C1 segment of cervical spinal cord (tissue), 14 donors: ENCODE measurements around the gene NPIPB2.
"Not testable (repeated sequence)": the region's sequence is repeated elsewhere in the genome, so short reads cannot be mapped to it uniquely, and the experiment has no call there.

Experiments used
- DNase-seq, 14 donors: peaks; one replicate each; lab custom pipeline; 2025; lab: John Stamatoyannopoulos, UW

NPIPB2 gene

DNA sequence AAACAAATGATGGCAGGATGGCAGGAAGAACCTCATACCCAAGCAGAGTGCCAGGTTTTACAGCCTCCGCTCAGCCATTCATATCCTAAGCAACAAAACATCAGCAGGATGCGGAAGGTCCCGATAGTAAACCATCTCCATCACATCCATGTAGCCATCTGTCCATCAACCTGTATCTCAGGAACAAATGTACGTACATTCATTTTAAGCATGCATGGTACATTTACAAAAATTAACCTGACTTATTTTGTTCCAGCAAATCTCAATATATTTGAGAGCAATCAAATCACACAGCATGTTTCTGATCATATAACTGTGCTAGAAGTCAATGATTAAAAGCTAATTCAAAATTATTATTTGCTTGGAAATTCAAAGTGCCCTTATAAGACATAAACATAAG, at the start of gene NPIPB2:
Gene NPIPB2, minus strand, starts transcription at position 101 of the 400 bp plus-strand sequence. Its CDS starts 0 bp downstream, at position 101.
- DNase-seq = not testable (repeated sequence)

DNA sequence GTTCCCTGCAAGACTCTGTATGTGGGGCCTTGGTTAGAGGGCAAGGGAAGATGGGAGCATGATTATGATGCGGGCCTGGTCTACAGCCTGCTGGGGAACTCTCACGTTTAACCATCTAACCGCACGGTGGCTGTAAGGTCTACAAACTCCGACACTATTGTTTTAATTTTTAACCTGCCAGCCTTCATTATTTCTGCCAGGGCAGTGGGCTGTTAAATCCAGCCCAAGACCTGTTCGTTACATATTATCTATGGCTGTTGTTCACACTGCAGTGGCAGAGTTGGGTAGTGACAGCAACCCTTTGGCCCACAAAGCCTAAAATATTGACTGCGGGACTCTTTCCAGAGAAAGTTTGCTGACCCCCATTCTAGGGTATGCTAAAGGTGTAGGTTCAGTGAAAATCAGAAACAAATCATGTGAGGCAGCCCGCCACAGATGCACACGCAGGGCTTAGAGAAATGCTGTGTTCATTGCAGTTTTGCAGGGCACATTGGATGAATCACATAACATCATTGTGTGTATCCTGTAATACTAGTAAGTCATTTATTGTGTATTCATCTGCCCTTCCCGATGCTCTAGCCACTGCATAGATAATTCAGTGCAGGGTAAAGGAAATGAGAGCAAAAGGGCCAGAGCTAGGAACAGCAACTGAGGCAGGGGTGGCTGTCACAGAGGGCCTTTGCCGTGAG, 49.0 kb upstream of the NPIPB2 start:
- DNase-seq = peak in 3 of 14 donors; percentile 6 to 42 (median 20)

DNA sequence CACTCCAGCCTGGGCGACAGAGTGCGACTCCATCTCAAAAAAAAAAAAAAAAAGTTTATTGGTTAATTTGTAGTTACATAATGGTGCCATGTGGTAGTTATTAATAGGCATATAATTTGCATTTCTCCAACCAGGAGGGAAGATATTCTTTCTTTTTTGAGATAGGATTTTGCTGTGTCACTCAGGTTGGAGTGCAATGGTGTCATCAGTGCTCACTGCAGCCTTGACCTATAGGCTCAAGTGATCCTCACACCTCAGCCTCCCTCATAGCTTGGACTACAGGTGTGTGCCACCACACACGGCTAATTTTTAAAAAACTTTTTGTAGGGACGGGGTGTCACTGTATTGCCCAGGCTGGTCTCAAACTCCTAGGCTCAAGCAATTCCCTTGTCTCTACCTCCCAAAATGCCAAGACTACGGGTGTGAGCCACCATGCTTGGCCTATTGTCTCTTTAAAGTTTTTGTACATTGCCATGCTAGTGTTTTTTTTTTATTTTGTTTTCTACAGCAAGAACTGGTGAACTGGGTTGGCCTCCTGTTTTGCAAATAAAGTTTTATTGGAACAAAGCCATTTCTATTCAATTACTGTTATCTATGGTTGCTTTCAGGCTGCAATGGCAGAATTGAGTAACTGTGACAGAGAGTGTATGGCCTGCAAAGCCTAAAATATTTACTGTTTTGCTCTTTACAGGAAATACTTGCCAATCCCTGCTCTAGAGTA, 46.6 kb upstream of the NPIPB2 start:
- no peak for DNase-seq

DNA sequence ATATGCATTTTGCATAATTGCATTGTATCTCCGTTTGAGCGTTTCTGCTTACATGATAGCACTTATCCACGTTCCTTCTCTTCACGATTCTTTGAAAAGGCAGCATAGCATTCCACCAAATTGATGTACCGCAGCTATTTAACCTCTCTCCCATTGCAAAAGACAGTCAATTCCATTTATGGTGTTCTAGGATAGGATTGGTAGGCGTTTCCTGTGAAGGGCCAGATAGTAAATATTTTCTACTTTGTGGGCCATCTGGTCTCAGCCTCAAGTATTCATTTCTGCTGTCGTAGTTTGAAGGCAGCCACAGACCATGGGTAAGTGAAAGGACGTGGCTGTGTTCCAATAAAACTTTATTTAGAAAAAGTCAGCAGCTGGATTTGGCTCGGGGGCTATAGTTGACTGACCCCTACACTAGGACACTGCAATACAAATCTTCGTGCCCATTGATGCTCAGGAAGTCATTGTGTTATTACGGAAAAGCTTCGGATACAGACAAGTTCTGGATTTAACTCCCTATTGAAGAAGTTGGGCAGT, 44.7 kb upstream of the NPIPB2 start:
- no peak for DNase-seq

DNA sequence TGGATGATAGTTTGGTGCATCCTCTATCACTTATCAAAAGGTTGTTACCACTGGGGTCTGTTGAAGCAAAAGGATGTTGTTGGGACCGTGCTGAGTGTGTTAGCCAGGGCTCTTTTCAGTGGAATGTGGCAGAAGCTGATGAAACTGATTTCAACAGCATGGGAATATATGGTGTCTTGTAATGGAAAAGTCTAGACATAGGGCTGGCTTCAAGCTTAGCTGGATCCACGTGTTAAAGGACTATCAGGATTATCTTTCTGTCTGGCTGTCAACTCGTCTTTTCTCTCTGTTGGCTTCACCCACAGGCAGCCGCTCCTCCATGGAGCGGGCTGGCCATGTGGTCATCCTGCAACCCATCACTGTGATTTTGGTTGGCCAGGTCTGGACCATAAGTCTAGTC, 43.4 kb upstream of the NPIPB2 start:
- DNase-seq = no peak

DNA sequence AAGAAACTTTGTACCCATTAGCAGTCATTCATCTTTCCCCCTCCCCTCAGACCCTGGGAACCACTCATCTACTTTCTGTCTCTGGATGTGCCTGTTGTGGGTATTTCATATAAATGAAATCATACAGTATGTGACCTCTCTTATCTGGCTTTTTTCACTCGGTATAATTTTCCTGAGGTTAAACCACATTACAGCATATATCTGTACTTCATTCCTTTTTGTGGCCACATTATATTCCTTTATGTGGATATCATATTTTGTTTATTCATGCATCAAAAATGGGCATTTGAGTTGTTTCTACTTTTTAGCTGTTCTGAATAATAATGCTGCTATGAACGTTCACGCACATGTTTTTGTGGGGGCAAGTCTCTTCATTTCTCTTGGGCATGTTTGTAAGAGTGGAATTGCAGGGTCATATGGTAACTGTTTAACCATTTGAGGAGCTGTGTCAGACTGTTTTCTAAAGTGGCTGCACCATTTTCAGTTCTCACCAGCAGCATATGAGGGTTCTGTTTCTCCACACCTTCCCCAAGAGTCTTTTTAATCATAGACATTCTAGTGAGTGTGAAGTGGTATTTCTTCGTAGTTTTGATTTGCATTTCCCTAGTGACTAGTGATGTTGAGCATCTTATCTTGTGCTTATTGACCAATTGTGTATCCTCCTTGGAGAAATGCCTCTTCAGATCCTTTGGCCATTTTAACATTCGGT, 38.4 kb upstream of the NPIPB2 start:
- no peak for DNase-seq

DNA sequence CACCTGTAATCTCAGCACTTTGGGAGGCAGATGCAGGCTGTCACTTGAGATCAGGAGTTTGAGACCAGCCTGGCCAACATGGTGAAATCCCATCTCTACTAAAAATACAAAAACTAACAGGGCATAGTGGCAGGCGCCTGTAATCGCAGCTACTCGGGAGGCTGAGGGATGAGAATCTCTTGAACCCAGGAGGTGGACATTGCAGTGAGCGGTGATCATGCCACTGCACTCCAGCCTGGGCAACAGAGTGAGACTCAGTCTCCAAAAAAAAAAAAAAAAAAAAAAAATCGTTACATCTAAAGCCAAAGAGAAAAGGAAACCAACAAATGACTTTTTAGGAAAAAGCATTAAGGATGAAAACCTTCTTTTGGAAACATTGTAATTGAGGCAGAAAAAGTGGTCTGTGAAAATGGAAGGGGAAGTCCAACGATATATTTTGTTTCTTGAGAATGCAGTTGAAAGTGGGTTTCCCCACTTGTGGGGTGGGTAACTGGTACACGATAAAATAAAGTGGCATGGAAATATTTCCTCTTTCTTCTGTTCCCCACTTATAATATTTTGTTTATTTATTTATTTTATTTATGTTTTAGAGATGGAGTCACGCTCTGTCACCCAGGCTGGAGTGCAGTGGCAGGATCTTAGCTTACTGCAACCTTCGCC, 37.3 kb upstream of the NPIPB2 start:
- DNase-seq = no peak

DNA sequence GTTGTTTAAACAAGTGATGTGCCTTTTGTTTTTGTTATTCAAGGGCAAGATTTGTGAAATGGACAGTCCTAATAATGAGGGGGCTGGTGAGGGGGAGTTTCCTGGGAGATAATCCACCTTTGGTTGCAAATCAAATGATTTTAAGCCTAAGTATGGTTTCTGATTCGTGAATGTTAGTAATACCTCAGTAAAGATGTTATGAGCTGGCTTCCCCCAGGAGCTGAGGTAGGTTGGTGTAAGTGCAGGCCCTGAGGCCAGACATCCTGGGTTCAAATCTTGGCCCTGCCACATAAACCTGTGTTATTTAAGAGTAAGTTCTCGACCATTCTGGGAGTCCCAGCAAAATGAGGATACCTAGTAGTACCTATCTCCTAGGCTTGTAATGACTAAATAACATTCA, 36.2 kb upstream of the NPIPB2 start:
- DNase-seq = peak in 1 of 14 donors; percentile 1

DNA sequence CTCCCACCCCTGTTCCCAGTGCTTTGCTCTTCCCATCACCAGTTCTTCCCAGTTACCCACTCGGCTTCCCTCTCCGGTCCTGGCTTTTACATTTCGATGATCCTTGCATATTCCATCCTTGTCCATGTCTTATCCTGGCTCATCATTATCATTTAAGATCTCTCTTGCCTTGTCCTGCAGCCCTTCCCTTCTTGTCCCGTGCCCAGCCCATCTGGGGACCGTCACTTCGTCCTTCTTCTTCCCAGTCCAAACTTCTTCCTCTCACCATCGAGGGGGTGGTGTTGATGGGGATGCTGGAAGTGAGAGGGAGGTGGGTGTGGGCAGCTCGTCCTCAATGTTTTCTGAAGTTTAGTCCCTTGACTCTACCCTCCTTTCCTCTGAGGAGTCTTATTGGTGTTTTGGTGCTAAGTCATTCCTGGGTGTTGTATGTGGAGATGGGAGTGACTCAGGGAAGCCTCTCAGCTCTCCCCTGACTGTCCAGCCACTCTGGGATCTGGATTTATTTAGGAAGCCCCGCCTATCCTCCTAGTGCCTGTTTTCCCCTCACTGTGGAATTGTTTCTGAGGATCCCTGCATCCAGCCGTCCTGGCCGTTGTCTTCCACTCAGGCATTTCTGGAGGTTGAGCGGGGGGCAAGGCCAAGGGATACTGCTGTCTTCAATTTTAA, 35.7 kb upstream of the NPIPB2 start:
- peak in 5 of 14 donors; percentile 18 to 46 (median 35) for DNase-seq

DNA sequence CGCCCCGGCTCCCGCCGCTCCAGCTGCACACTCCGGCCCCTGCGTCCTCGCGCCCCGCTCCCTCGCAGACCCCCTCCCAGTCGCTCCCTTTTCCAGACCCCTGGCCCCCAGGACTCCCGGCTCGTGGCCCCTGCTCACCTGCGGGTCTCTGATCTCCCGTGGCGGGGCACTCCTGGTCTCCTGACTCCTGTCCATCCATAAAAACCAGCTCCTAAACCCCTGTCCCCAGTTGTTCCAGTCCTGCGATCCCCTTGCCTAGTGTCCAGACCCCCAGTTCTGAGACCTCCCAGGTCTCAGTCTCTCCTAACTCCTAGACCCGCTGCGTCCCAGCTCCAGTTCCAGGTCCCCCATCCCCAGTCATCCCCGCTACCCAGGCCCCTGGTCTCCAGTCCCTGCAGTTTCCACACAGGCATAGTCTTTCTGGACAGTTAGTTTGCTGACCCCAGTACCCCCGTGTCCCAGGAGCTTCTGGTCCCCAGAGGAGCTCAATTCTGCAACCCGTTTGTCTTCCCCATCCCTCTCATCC, 35.1 kb upstream of the NPIPB2 start:
- peak in 7 of 14 donors; percentile 36 to 68 (median 52) for DNase-seq

DNA sequence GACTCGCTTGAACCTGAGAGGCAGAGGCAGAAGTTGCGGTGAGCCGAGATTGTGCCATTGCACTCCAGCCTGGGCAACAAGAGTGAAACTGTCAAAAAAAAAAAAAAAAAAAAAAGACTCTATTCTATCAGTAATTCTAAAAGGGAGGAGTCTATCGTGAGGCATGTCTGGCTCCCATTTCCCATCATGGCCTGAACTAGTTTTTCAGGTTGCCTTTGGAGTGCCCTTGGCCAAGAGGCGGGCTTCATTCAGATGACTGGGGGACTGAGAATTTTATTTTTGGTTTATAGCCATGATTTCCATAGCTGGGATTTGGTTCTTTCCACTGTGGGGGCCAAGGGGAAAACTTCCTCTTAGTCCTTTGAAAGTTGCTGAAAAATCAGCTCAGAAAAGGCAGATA, 31.2 kb upstream of the NPIPB2 start:
- DNase-seq = no peak

DNA sequence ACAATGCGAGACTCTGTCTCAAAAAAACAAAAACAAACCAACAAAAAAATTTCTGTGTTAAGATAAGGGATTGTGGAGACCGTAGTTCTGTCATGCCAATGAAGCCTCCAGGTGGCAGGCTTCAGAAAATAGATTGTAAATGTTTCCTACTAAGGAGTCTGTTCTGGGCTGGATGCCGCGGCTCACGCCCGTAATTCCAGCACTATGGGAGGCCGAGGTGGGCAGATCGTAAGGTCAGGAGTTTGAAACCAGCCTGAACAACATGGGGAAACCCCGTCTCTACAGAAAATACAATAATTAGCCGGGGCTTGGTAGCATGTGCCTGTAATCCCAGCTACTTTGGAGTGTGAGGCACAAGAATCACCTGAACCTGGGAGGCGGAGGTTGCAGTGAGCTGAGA, 30.3 kb upstream of the NPIPB2 start:
- no peak for DNase-seq

DNA sequence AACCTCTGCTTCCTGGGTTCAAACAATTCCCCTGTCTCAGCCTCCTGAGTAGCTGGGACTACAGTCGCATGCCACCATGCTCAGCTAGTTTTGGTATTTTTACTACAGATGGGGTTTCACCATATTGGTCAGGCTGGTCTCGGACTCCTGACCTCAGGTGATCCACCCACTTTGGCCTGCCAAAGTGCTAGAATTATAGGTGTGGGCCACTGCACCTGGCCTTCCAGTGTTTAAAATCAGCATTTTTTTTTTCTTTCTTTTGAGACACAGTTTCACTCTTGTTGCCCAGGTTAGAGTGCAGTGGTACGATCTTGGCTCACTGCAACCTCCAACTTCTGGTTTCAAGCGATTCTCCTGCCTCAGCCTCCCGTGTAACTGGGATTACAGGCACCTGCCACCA, 28.4 kb upstream of the NPIPB2 start:
- DNase-seq = not testable (repeated sequence)

DNA sequence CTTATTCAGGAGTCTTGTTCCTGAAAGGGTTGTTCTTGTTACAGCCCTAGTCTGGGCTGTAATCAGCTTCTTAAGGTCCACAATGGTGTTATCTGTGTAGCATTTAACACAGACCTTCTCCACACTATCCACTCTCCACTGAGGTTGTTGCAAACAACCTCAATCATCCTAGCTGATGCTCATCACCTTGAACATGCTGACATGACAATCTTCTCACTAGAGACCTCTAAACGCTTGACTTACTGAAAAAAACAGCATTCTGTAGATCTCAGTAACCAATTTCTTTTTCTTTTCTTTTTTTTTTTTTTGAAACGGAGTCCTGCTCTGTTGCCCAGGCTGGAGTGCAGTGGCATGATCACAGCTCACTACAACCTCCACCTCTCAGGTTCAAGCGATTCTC, 26.7 kb upstream of the NPIPB2 start:
- no peak for DNase-seq

DNA sequence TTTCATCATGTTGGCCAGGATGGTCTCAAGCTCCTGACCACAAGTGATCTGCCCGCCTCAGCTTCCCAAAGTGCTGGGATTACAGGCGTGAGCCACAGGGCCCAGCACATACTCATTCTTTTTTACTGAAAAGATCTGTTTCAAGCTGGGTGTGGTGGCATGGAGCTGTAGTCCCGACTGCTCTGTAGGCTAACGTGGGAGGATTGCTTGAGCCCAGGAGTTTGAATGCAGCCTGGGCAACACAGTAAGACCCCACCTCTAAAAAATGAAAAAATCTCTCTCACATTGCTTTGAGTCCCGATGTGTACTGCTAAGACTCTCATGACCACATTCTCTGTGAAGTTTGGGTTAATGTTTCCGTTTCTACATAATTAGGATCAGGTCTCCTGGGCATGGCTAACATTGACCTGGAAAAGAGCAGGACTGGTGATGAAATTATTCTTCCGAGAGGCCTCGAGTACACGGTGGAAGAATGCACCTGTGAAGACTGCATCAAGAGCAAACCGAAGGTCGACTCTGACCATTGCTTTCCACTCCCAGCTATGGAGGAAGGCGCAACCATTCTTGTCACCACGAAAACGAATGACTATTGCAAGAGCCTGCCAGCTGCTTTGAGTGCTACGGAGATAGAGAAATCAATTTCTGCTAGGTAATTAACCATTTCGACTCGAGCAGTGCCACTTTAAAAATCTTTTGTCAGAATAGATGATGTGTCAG, 25.5 kb upstream of the NPIPB2 start:
- no peak for DNase-seq

DNA sequence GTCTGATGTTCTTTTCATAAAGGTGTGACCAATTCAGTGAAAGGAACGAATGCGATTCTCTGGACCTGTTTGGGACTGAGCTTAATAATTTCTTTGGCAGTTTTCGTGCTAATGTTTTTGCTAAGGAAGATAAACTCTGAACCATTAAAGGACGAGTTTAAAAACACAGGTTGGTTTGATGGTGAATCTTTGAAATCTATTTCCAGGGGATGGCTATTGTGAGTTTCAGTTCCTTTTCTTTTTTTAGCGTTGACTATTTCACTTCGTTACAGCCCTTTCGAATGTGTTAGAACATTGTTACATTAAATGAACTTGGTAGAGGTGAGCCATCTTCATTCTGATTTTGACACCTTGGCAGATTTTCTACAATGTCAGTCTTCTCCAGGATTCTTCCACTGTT, 24.3 kb upstream of the NPIPB2 start:
- no peak for DNase-seq

DNA sequence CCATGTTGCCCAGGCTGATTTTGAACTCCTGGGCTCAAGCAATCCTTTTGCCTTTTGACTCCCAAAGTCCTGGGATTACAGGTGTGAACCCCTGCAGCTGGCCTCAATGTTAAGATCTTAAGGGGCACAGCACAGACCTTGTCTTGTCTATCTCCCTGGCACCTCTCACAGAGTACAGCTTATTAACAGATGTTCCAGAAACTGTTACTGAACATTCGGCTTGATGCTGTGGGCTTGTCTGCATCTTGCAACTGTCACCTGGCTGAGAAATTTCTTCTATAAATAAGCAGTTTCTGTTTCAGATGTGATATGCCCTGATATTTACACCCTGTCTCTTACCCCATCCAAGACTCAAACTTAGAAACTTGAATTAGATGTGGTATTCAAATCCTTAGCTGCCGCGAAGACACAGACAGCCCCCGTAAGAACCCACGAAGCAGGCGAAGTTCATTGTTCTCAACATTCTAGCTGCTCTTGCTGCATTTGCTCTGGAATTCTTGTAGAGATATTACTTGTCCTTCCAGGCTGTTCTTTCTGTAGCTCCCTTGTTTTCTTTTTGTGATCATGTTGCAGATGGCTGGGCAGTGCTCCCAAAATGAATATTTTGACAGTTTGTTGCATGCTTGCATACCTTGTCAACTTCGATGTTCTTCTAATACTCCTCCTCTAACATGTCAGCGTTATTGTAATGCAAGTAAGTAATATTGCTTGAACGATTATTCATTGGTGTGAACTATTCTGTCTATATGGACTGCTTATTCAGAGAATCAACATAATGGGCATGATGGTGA, 23.1 kb upstream of the NPIPB2 start, which contains the start of gene TNFRSF17:
Gene TNFRSF17, plus strand, starts transcription at position 450 of the 791 bp plus-strand sequence. Its CDS starts 115 bp downstream, at position 565.
- peak in 1 of 14 donors; percentile 3 for DNase-seq

DNA sequence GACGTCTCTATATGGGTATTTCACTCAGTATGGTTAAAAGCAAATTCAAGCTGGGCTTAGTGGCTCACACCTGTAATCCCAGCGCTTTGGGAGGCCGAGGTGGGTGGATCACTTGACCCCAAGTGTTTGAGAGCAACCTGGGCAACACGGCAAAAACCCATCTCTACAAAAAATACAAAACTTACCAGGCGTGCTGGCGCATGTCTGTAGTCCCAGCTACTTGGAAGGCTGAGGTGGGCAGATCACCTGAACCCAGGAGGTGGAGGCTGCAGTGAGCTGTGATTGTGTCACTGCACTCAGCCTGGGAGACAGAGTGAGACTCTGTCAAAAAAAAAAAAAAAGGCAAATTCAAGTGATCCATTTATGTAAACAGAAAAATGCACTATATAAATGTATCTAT, 21.9 kb upstream of the NPIPB2 start:
- DNase-seq = no peak

DNA sequence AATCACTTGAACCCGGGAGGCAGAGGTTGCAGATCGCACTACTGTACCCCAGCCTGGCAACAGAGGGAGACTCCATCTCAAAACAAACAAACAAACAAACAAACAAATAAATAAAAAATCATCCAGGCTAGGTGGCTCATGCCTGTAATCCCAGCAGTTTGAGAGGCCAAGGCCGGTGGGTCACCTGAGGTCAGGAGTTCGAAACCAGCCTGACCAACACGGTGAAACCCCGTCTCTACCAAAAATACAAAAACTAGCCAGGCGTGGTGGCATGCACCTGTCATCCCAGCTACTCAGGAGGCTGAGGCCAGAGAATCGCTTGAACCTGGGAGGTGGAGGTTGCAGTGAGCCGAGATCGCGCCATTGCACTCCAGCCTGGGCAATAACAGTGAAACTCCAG, 21.1 kb upstream of the NPIPB2 start:
- DNase-seq = not testable (repeated sequence)
